Liver (tissue), 3 donors: ENCODE measurements around the gene GSTM3.

Experiments
- ATF3 ChIP-seq: IDR thresholded peaks from 2 replicates; pipeline ENCODE4 v1.6.1; 2016; ENCODE audit warnings: antibody characterized with exemption
- CTCF ChIP-seq: fragments of 150-350 bp; IDR thresholded peaks from 2 replicates; pipeline ENCODE4 v1.5.1; 2017; ENCODE audit warnings: improper control_type of control experiment, low read depth, low read length; ENCODE audit not compliant: missing input control
- FOXA1 ChIP-seq: IDR thresholded peaks from 2 replicates; pipeline ENCODE4 v1.6.1; 2016; ENCODE audit warnings: antibody characterized with exemption
- GABPA ChIP-seq, 2 donors: IDR thresholded peaks in 1 of 2; conservative IDR thresholded peaks in 1 of 2; 2 replicates each; pipeline ENCODE4 v1.6.1; 2016; ENCODE audit warnings: antibody characterized with exemption in 2 of 2, mild to moderate bottlenecking in 1 of 2, moderate library complexity in 1 of 2
- HNF4G ChIP-seq: IDR thresholded peaks from 2 replicates; pipeline ENCODE4 v1.6.1; 2016; ENCODE audit warnings: antibody characterized with exemption
- JUND ChIP-seq, 2 donors: IDR thresholded peaks; 2 replicates each; pipeline ENCODE4 v1.6.1; 2016; ENCODE audit warnings: antibody characterized with exemption in 2 of 2
- MAX ChIP-seq: IDR thresholded peaks from 2 replicates; pipeline ENCODE4 v1.6.1; 2016; ENCODE audit warnings: antibody characterized with exemption
- REST ChIP-seq: IDR thresholded peaks from 2 replicates; pipeline ENCODE4 v1.6.1; 2016; ENCODE audit warnings: antibody characterized with exemption, mild to moderate bottlenecking
- RXRA ChIP-seq, 2 donors: IDR thresholded peaks; 2 replicates each; pipeline ENCODE4 v1.6.1; 2017 to 2018; ENCODE audit warnings: antibody characterized with exemption in 2 of 2, mild to moderate bottlenecking in 1 of 2
- SP1 ChIP-seq: IDR thresholded peaks from 2 replicates; pipeline ENCODE4 v1.6.1; 2018; ENCODE audit warnings: antibody characterized with exemption, mild to moderate bottlenecking
- TAF1 ChIP-seq: conservative IDR thresholded peaks from 2 replicates; pipeline ENCODE4 v1.6.1; 2016; ENCODE audit warnings: antibody characterized with exemption, mild to moderate bottlenecking
- YY1 ChIP-seq: IDR thresholded peaks from 2 replicates; pipeline ENCODE4 v1.6.1; 2016; ENCODE audit warnings: antibody characterized with exemption, mild to moderate bottlenecking
- ZBTB33 ChIP-seq: IDR thresholded peaks from 2 replicates; pipeline ENCODE4 v1.6.1; 2016; ENCODE audit warnings: antibody characterized with exemption
- donor health status: healthy.
- donor health status: healthy.

GRCh38 chr1:109786531-109787021, 45.7 kb upstream of the GSTM3 start:
- TF ChIP-seq TAF1, result no peak
- no peak for TF ChIP-seq CTCF
- TF ChIP-seq ZBTB33, result no peak
- no peak for TF ChIP-seq RXRA (IDR thresholded peaks at IDR 0.05)
- TF ChIP-seq FOXA1, result no peak
- no peak for TF ChIP-seq ATF3
- no peak for TF ChIP-seq SP1
- TF ChIP-seq GABPA (IDR thresholded peaks at IDR 0.05 in 1 of 2, conservative IDR thresholded peaks at IDR 0.05 in 1 of 2), result no peak
- no peak for TF ChIP-seq HNF4G
- TF ChIP-seq MAX, result no peak
- no peak for TF ChIP-seq YY1
- no peak for TF ChIP-seq REST
- TF ChIP-seq JUND (IDR thresholded peaks at IDR 0.05), result no peak
